SH-SY5Y (cell line): Measurements from ENCODE around the gene ERFL.

Experiments used
- GATA2 ChIP-seq: IDR thresholded peaks from 2 replicates; pipeline ENCODE4 v1.6.1; 2011; ENCODE audit warnings: mild to moderate bottlenecking, low read depth, low read length
- GATA3 ChIP-seq: IDR thresholded peaks from 2 replicates; pipeline ENCODE4 v1.6.1; 2011; ENCODE audit warnings: low read depth, mild to moderate bottlenecking, low read length, moderate library complexity

GRCh38 chr19:41940731-41941409, 12.6 kb upstream of the ERFL start:
- TF ChIP-seq GATA2: no peak
- no peak for TF ChIP-seq GATA3
